Activated naive CD8-positive, alpha-beta T cell (primary cell): ENCODE measurements around the gene MYO15A.
A peak's percentile ranks its signal among the peaks of the same experiment; 100 is the strongest.

Source experiments
- H3K27ac Mint-ChIP-seq: one replicate; pipeline ENCODE4 v1.8.0; 2021; ENCODE audit warnings: mixed read lengths
- H3K27me3 Mint-ChIP-seq: one replicate; pipeline ENCODE4 v1.8.0; 2021; ENCODE audit warnings: mixed read lengths
- H3K36me3 Mint-ChIP-seq: one replicate; pipeline ENCODE4 v1.8.0; 2021; ENCODE audit warnings: mixed read lengths
- H3K4me1 Mint-ChIP-seq: one replicate; pipeline ENCODE4 v1.8.0; 2021; ENCODE audit warnings: low read depth, mixed read lengths
- H3K4me3 Mint-ChIP-seq: one replicate; pipeline ENCODE4 v1.8.0; 2021; ENCODE audit warnings: mild to moderate bottlenecking, mixed read lengths
- H3K9me3 Mint-ChIP-seq: one replicate; pipeline ENCODE4 v1.8.0; 2021; ENCODE audit warnings: low read depth, mixed read lengths

The MYO15A gene, protein sequence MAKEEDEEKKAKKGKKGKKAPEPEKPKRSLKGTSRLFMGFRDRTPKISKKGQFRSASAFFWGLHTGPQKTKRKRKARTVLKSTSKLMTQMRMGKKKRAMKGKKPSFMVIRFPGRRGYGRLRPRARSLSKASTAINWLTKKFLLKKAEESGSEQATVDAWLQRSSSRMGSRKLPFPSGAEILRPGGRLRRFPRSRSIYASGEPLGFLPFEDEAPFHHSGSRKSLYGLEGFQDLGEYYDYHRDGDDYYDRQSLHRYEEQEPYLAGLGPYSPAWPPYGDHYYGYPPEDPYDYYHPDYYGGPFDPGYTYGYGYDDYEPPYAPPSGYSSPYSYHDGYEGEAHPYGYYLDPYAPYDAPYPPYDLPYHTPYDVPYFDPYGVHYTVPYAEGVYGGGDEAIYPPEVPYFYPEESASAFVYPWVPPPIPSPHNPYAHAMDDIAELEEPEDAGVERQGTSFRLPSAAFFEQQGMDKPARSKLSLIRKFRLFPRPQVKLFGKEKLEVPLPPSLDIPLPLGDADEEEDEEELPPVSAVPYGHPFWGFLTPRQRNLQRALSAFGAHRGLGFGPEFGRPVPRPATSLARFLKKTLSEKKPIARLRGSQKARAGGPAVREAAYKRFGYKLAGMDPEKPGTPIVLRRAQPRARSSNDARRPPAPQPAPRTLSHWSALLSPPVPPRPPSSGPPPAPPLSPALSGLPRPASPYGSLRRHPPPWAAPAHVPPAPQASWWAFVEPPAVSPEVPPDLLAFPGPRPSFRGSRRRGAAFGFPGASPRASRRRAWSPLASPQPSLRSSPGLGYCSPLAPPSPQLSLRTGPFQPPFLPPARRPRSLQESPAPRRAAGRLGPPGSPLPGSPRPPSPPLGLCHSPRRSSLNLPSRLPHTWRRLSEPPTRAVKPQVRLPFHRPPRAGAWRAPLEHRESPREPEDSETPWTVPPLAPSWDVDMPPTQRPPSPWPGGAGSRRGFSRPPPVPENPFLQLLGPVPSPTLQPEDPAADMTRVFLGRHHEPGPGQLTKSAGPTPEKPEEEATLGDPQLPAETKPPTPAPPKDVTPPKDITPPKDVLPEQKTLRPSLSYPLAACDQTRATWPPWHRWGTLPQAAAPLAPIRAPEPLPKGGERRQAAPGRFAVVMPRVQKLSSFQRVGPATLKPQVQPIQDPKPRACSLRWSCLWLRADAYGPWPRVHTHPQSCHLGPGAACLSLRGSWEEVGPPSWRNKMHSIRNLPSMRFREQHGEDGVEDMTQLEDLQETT (N-terminal part only)

DNA sequence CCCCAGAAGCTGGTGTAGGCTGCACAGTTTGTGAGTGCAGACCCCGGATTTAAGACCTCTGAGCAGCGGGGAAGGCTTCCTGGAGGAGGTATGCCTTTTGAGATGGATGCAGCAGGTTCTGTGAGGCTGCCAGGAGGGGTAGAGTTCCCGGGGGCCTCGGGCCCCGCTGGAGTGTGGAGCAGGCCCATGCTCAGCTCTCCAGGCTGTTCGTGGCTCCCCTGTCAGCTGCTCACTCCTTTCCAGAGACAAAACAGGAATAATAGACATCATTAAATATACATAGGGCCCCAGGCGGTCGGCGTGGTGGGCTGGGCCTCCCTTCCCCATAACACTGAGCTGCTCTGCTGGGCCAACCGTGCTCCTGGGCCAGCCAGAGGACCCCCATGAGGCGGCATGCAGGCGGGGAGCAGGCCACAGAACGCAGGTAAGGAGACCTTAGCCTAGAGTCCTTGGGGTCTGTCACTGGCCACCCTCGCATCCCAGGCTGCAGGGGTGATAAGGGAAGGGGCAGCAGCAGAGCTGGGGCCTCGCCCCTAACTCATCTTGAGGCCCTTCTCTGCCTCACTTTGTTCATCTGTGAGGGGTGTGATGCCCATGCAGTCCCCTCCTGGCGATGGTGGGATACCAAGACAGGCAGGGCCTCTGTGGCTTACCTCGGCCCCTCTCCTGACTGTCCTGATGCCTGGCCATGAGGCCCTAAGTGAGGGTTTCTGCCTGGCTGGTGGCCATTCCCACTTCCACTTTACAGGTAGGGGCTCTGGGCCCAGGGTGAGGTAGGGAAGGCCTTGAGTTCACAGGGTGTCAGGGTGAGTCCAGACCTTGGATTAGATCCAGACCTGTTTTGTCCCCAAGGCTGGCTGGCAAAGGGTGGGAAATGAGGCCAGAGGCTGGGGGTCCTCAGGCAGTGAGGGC lies at the start of gene MYO15A:
Gene MYO15A (plus strand): TSS at position 356 of the 912 bp plus-strand sequence. CDS start 10,045 bp downstream, outside the sequence.
- H3K9me3 Mint-ChIP-seq = no peaks in the 10 kb centered on the region

DNA sequence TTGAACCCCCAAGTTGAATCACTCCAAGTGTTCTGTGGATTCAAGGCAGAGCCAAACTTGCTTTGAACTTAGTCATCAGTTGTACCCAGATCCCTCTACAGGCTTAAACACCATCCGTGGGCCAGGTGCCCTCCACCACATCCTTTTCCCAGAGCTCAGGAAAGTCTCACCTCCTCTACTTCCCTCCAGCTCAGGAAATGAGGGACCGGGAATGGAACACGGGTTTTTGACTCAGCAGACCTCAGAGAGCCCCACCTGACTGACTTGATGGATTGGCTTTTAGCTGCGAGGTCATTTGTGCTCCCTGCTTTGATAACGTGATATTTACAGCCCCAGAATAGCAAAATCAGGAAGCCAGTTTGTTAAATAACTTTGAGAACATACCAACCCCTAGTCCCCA lies 49.3 kb upstream of the MYO15A start:
- H3K36me3 Mint-ChIP-seq = peaks cover 7% of the 10 kb centered on the region
- H3K9me3 Mint-ChIP-seq = no peaks in the 10 kb centered on the region
- no peak overlapping the region for H3K4me3 Mint-ChIP-seq
- H3K4me1 Mint-ChIP-seq = no peaks in the 10 kb centered on the region
- H3K27ac Mint-ChIP-seq = no peak overlapping the region
- no peaks in the 10 kb centered on the region for H3K27me3 Mint-ChIP-seq

More for the DNA sequence above, at the start of gene MYO15A:
- Mint-ChIP-seq H3K36me3 (no peaks in the 10 kb centered on the region), H3K27ac (peak within 1 kb of the TSS; percentile 46), H3K4me1 (no peaks in the 10 kb centered on the region), H3K27me3 (no peaks in the 10 kb centered on the region), H3K4me3 (no peak within 1 kb of the TSS)

DNA sequence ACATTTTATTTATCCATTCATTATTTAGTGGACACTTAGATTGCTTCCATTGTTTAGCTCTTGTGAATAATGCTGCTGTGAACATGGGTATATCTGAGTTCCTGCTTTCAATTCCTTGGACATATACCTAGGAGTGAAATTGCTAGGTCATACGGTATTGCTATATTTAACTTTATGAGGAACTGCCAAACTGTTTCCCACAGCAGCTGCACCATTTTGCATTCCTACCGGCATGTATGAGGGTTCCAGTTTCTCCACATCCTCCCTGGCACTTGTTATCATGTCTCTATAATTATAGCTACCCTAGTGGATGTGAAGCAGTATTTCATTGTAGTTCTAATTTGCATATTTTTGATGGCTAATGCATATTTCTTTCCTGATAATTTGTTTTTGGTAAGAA lies 44.5 kb upstream of the MYO15A start:
- Mint-ChIP-seq H3K36me3 (peaks cover 2% of the 10 kb centered on the region), H3K27ac (no peak overlapping the region), H3K27me3 (no peaks in the 10 kb centered on the region)

DNA sequence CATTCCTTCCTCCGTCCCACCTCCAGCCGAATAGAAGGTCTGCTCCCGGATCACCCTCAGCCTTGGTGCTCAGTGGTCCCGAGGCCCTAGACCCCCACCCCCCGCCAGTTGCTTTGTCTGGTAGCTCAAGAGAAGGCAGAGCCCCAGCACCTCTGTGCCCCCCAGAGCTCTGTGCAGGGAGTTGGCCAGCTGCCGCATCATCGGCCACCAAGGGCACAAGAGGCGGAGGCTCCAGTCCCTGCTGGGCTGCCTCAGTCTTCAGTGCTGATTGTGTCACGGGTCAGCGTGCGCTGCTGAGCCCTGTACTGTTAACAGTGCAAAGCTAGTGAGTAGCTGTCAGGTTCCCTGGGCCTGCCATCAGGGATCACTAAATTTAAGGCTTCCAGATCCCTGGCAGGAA lies 43.0 kb upstream of the MYO15A start:
- H3K9me3 Mint-ChIP-seq = no peaks in the 10 kb centered on the region
- H3K36me3 Mint-ChIP-seq = peaks cover 2% of the 10 kb centered on the region
- no peak overlapping the region for H3K4me3 Mint-ChIP-seq
- no peaks in the 10 kb centered on the region for H3K4me1 Mint-ChIP-seq
- no peaks in the 10 kb centered on the region for H3K27me3 Mint-ChIP-seq
- no peak overlapping the region for H3K27ac Mint-ChIP-seq

More for the DNA sequence above, 44.5 kb upstream of the MYO15A start:
- no peaks in the 10 kb centered on the region for H3K4me1 Mint-ChIP-seq
- H3K4me3 Mint-ChIP-seq = no peak overlapping the region
- H3K9me3 Mint-ChIP-seq = no peaks in the 10 kb centered on the region

DNA sequence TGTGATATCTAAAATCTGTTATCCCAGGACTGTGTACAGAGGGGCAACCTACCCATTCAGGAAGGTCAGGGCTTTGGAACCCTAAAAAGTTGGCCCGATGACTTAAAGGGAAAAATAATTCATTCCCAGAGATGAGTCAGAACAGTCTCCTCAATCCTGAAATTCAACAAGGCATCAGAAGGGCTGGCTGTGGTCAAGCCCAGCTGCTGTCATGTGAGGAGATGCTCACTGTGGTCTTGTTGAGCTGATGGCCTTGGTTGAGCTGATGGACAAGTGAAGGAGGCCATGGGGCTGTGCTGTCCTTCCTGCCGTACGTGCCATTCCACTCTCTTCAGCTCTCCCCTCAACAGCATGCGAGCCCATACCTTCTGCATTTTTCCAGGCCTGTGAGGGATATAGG lies 41.7 kb upstream of the MYO15A start:
- no peak overlapping the region for H3K27ac Mint-ChIP-seq
- H3K27me3 Mint-ChIP-seq = no peaks in the 10 kb centered on the region
- H3K36me3 Mint-ChIP-seq = peaks cover 2% of the 10 kb centered on the region
- H3K4me3 Mint-ChIP-seq = no peak overlapping the region
- peaks cover 9% of the 10 kb centered on the region for H3K4me1 Mint-ChIP-seq
- no peaks in the 10 kb centered on the region for H3K9me3 Mint-ChIP-seq

DNA sequence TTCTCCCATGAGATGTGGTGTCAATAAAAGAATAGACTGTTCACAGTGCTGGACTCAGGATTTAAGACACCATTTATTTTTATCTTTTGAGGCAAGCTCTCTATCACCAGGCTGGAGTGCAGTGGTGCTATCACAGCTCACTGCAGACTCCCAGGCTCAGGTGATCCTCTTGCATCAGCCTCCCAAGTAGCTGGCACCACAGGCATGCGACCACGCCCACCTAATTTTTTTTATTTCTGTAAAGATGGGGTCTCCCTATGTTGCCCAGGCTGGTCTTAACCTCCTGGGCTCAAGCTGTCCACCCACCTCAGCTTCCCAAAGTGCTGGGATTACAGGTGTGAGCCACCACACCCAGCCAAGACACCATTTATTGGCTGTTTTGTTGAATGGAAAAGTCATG lies 39.5 kb upstream of the MYO15A start:
- Mint-ChIP-seq H3K27me3 (no peaks in the 10 kb centered on the region), H3K36me3 (no peaks in the 10 kb centered on the region), H3K9me3 (no peaks in the 10 kb centered on the region), H3K4me3 (no peak overlapping the region), H3K4me1 (peaks cover 10% of the 10 kb centered on the region), H3K27ac (no peak overlapping the region)

DNA sequence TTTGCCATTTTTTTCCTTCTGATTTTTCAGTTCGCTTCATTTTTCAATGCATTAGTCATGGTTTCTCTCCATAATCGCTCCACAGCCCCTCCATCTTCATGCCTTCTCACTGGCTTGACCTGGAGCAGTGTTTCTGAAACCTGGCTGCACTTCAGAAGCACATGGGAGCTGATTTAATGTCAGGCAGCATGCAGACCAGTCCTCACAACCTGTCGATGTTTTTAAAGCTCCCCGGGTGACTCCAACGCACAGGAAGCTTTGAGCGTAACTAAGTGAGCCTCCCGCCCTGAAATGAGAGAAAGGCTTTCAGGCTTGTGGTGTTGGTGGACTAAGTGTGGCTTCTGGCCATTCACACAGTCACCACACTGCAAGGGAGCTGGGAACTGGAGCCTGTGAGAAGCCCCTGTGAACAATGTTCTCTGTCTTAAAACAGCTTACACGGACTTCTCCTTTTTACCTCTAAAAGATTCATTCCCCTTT lies 37.7 kb upstream of the MYO15A start:
- Mint-ChIP-seq H3K36me3 (no peaks in the 10 kb centered on the region), H3K9me3 (no peaks in the 10 kb centered on the region), H3K27ac (no peak overlapping the region), H3K4me3 (no peak overlapping the region), H3K27me3 (no peaks in the 10 kb centered on the region), H3K4me1 (peaks cover 10% of the 10 kb centered on the region)

DNA sequence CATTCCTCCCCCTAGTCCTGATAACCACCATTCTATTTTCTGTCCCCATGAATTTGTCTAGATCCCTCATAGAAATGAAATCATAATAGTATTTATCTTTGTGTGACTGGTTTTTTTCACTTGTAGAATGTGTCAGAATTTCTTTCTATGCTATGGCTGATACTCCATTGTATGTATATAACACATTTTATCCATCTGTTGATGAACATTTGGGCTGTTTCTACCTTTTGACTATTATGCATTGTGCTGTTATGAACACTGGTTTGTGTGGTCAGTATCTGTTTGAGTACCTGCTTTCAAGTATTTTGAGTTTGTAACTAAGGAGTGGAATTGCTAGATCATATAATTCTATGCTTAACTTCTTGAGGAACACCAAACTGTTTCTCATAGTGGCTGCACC lies 36.8 kb upstream of the MYO15A start:
- Mint-ChIP-seq H3K4me1 (peaks cover 10% of the 10 kb centered on the region), H3K36me3 (no peaks in the 10 kb centered on the region), H3K9me3 (no peaks in the 10 kb centered on the region), H3K4me3 (no peak overlapping the region), H3K27ac (no peak overlapping the region), H3K27me3 (no peaks in the 10 kb centered on the region)

DNA sequence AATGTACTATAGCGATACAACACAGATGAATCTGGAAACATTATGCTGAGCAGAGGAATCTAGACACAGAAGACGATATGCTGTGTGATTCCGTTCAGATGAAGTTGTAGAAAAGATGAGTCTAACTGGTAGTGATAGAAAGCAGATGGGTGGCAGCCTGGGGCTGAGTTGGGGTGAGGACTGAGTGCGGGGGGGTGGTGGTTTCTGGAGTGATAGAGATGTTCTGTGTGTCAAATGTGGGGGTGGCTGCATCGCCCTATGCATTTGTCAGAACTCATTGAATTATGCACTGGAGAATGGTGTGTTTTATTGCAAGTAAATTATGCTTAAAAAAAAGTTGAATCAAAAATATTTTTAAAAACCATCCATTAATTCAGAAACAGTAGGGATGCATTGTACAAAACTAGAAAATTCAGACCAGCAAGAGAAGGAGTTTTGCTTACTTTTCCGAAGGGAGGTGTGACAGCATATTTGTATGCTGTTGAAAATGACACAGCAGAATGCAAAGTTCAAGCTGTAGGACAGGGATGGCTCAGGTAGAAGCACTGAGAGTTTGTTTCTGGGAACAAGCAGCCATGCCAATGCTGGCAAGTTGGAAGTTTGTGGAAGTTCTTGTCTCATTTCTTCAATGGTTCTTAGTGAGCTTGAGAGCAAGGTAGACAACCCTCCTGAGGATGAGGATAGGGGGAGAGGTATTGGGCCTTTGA lies 33.8 kb upstream of the MYO15A start:
- Mint-ChIP-seq H3K27me3 (peaks cover 3% of the 10 kb centered on the region), H3K9me3 (no peaks in the 10 kb centered on the region), H3K36me3 (no peaks in the 10 kb centered on the region), H3K27ac (no peak overlapping the region), H3K4me1 (peaks cover 10% of the 10 kb centered on the region), H3K4me3 (no peak overlapping the region)

DNA sequence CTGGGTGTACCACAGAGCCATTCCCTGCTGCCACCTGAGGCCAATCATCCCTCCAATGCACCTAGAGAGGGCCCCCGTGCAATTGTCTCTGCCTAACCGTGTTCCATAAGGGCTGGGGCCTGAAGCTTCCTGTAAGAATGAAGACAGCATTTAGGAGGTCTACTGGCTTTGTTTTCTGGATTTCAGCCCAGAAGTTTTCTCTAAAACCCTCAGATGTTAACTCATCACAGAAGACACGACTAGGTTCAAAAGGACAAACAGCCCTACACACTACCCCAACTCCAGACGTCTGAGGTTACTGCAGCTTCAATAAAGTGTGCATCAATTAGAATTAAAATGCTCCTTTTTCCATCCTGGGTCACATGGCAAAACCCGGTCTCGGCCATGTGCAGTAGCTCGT lies 31.6 kb upstream of the MYO15A start:
- Mint-ChIP-seq H3K36me3 (no peaks in the 10 kb centered on the region), H3K9me3 (no peaks in the 10 kb centered on the region), H3K4me3 (no peak overlapping the region), H3K4me1 (no peaks in the 10 kb centered on the region), H3K27me3 (peaks cover 5% of the 10 kb centered on the region), H3K27ac (no peak overlapping the region)

DNA sequence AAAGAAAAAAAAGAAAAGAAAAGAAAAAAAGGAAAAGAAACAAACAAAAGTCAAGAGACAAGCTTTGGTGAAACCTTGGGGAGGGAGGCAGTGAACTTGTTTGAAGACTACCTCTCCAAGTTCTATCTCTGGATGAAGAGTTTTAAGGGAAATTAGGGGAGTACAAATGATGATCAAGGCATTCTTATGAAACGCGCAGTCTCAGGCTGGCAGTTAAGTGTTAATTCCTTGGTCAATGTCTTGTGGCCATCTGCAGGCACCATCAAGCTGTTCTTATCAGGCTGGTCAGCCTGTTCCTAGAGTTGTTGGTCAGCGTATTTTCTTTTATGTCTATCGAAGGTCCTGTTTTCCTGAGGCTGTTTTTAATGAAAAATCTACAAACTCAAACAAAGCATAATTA lies 29.0 kb upstream of the MYO15A start:
- H3K4me1 Mint-ChIP-seq = no peaks in the 10 kb centered on the region
- H3K27me3 Mint-ChIP-seq = peaks cover 5% of the 10 kb centered on the region
- H3K27ac Mint-ChIP-seq = no peak overlapping the region
- H3K36me3 Mint-ChIP-seq = no peaks in the 10 kb centered on the region
- no peak overlapping the region for H3K4me3 Mint-ChIP-seq
- no peaks in the 10 kb centered on the region for H3K9me3 Mint-ChIP-seq

DNA sequence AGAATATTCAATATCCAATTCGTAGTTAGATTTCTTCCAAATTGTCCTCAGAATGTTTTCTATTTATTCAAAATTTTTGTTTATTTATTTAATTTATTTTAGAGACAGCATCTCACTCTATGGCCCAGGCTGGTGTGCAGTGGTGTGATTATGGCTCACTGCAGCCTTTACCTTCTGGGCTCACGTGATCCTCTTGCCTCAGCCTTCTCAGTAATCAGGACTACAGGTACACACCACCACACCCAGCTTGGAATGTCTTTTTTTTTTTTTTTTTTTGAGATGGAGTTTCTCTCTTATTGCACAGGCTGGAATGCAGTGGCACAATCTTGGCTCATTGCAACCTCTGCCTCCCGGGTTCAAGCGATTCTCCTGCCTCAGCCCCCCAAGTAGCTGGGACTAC lies 24.3 kb upstream of the MYO15A start:
- Mint-ChIP-seq H3K4me1 (peaks cover 17% of the 10 kb centered on the region), H3K27ac (no peak overlapping the region), H3K4me3 (no peak overlapping the region), H3K36me3 (no peaks in the 10 kb centered on the region), H3K9me3 (no peaks in the 10 kb centered on the region), H3K27me3 (peaks cover 3% of the 10 kb centered on the region)

DNA sequence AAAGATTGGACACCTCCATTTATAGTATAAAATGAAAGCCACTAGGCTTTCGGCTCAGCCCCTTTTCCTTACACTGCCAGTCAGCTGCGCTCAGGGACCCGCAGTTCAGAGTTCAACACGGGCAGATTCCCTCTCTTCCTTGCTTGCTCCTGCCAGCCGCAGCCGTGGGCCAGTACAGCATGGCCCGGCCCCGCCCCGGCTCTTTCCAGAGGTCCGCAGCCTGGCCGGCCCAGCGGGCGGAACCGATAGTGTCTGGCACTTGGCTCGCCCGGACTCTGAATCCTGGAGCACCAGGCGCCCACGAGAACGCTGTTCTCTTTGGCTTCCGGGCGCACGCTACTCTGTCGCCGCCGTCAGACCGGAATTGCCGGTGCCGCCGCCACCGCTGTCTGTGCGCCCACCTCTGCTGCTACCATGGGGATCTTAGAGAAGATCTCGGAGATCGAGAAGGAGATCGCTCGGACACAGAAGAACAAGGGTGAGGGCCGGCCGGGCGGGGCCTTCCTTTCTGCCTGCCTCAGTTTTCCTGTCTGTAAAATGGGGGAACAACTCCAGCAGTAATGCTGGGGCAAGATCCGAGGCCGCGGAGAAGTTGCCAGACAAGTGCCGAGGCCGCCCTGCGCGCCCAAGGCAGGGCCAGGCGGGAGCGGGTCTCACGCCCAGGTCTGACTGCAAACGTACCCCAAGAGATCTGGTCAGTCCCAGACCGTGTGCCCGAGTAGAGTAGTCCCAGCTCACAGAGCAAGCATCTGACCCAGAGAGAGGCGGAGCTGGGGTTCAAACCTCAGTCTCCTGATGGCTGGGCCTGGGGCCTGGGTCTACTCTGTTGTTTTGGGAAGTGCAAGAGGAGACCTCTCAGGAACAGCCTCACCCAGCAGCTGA lies 20.7 kb upstream of the MYO15A start, which contains the start of gene DRG2:
Gene DRG2 (plus strand): TSS at position 339 of the 882 bp plus-strand sequence. CDS start 76 bp downstream, at position 415.
- Mint-ChIP-seq H3K4me1 (peaks cover 30% of the 10 kb centered on the region), H3K9me3 (no peaks in the 10 kb centered on the region), H3K4me3 (peak within 1 kb of the TSS; percentile 99), H3K27me3 (no peaks in the 10 kb centered on the region), H3K27ac (peak within 1 kb of the TSS; percentile 98), H3K36me3 (no peaks in the 10 kb centered on the region)
